CD1c-positive myeloid dendritic cell (primary cell): ENCODE results near the gene FAM240B.

Experiments used
- DNase-seq: peaks from one replicate; pipeline ENCODE4 v3.0.0-alpha.2; 2016; ENCODE audit errors: extremely low spot score

The FAM240B gene

GRCh38 chr9:38720083-38720745 lies at the start of gene FAM240B:
Gene FAM240B (minus strand): TSS chr9:38720133. CDS start chr9:38703999, 16,134 bp downstream.
- DNase-seq = no peak

- no peak for DNase-seq
Observed at GRCh38 chr9:38768351-38768761, 48.4 kb upstream of the FAM240B start.

DNA sequence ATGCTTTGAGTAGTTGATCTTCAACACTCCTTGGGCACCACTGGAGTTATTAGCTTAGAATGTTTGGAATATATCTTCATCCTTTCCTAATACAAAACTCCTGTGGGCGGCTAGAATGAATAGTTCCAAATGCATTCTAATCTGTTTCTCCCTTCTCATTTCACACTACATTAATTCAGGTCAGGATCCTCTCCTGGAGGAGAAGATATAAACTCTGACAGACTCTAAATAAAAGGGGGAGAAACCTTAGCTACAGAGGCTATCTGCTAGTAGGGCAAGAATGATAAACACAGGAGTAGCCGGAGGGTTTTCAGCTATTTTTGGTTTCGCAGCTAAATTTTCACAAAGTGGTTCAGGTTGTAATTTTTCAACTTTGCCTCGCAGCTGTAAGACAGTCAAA lies 45.2 kb upstream of the FAM240B start:
- DNase-seq = no peak

DNA sequence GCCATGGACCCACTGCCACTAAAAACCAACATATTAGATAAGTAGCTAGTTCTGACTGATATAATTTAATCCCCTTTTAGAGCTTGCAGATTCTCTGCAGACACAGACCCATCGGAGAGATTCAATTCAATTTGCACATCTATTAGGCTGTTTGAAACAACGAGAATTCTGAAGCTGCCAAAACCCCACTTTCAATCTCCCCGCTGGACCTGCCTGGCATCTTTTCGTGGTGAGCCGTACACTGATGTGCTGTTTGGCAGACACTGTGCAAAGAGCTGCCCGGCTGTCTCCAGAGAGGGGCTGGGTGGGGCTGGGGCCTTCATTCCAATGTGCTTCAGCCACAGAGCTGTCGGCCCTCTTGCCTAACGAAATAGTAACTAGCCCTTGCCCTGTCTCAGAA lies 42.1 kb upstream of the FAM240B start:
- no peak for DNase-seq

DNA sequence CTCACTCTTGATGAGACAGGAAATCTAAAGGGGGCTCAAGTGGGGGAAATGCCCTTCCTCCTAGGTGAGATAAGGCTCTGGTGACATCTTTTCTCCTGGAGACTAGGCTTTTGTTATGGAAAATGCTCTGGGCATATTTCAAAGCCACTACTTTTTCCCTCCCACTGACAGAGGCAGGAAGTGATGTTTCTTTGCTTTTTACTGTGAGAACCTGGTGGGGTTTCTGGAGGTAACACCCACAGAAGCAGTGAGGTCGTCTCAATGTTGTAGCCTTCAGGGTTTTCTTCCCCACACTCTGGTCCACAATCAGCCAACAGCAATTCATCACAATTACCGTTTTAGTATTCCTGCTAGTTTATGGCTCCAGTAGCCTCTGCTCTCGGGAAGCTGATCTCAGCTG lies 41.4 kb upstream of the FAM240B start:
- no peak for DNase-seq

DNA sequence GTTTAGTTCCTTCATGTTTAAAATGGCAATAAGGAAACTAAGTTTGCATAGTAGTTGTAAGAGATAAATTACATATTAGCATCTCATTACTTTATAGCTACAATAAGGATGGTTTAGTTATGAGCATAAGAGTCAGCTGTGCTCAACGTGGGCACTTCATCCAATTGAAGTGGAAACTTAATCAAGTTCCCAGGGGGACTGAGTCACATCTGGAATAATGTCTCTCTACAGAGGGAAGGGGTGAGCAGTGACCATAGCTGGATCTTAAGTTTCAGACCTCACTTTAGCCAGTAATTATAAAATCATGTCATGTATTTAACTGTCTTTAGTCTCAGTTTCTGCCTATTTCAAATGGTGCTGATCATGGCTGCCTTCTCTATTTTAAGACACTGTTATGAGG lies 36.8 kb upstream of the FAM240B start:
- DNase-seq = no peak

DNA sequence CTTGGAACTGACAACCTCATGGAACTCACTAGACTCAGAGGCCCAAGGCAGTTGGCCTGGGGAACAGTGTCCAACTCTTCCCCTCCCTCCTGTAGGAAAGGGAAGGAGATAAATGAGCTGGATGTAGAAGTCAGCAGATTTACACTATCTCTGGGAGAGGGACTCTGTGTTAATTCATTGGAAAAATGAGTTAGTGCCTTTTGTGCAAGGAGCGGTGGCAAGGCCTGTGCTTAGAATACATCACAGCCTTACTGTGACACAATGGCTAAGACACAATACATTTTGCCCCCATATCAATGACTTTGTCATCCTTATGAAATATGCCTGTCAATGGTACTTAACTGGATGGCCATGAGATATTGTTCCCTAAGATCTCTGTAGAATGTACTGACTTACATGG lies 28.0 kb upstream of the FAM240B start:
- no peak for DNase-seq

GRCh38 chr9:38747067-38747466 lies 27.1 kb upstream of the FAM240B start:
- no peak for DNase-seq

GRCh38 chr9:38746303-38746702 lies 26.4 kb upstream of the FAM240B start:
- no peak for DNase-seq

GRCh38 chr9:38744484-38744883 lies 24.6 kb upstream of the FAM240B start:
- no peak for DNase-seq

- DNase-seq = no peak
Observed at GRCh38 chr9:38737246-38737645, 17.3 kb upstream of the FAM240B start.

DNA sequence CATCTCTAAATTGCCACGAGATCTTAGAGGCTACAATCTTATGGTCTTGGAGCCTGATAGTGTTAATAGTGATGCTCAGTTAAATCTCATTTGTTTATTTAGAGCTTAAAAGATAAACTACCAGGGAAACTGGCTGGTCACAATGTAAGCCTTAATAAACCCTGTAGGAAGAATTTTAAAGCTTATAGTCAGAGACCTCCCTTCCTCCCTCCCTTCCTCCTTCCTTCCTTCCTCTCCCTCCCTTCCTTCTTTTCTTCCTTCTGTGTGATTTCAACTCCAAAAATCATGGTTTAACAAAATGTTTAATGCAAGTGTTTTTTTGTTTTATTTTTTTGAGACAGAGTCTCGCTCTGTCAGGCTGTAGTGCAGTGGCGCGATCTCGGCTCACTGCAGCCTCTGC lies 14.9 kb upstream of the FAM240B start:
- no peak for DNase-seq

GRCh38 chr9:38733503-38733902 lies 13.6 kb upstream of the FAM240B start:
- DNase-seq = no peak

DNA sequence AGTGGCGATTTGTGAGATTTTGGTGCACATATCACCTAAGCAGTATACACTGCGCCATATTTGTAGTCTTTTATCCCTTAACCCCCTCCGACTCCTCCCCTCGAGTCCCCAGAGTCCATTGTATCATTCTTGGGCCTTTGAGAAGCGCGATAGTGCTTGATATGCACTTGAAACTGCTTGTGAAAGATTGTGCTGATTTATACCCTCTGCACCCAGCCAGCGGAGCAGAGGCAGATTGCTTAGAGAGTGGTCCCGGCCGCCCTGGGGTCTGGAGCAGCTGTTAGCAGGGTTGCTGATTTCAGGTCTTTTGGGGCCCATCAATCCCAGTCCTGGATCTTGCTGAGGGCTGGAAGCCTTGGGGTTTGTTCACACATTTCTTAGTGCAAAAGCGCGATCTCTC lies 13.0 kb upstream of the FAM240B start:
- DNase-seq = no peak

- DNase-seq = no peak
Observed at GRCh38 chr9:38727497-38728001, 7.6 kb upstream of the FAM240B start.

- DNase-seq = no peak
Observed at GRCh38 chr9:38724754-38725153, 4.8 kb upstream of the FAM240B start.

GRCh38 chr9:38718148-38718547 lies 1.8 kb downstream of the FAM240B start:
- DNase-seq = no peak

DNA sequence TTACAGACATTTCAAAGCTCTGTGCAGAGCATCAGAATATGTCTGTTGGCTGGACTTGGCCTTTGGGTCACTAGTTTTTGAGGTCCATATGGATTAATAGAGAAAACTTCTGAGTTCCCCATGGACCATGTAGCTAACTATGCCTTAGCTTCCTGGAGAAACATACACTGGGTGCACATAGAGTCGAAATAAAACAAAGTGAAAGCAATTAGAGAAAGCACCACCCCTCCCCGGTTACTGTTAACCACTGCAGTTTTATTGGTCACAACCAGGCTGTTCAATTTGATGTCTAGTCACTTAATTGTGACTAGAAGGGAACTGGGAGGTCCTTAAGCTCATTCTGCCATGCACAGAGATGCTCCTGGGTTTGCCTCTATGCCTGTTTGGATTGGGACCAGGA lies 4.2 kb downstream of the FAM240B start:
- no peak for DNase-seq

DNA sequence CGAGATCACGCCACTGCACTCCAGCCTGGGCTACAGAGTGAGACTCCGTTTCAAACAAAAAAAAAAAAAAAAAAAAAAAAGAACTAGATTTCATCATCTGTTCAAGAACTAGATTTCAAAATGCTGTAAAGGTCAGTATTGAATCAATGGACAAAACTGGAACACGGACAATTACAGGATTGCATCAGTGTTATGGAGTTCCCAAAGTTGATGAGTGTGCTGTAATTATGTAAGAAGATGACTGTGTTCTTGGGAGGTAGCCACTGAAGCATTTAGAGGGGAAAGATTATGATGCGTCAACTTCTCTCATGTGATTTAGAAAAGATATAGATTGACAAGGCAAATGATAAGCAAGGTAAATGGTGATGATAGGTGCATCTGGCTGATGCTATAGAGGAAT lies 6.5 kb downstream of the FAM240B start:
- peak; percentile 72 for DNase-seq

- no peak for DNase-seq
Observed at GRCh38 chr9:38708759-38709158, 11.2 kb downstream of the FAM240B start.

- no peak for DNase-seq
Observed at GRCh38 chr9:38707885-38708637, 11.9 kb downstream of the FAM240B start.

- no peak for DNase-seq
Observed at GRCh38 chr9:38706493-38706892, 13.4 kb downstream of the FAM240B start.

GRCh38 chr9:38705917-38706316 lies 14.0 kb downstream of the FAM240B start:
- DNase-seq = no peak
